GM18870 (cell line): ENCODE results near the gene CACNA1D.
"Not testable (repeated sequence)": the region's sequence is repeated elsewhere in the genome, so short reads cannot be mapped to it uniquely, and the experiment has no call there.

ENCODE experiments used
- ATAC-seq: cut with Tn5 transposase; IDR thresholded peaks from one replicate; pipeline ENCODE4 v1.9.1; 2021; ENCODE audit warnings: moderate library complexity; ENCODE audit not compliant: unreplicated experiment

CACNA1D gene

GRCh38 chr3:53646723-53647122 lies 152.3 kb downstream of the CACNA1D start:
- no peak for ATAC-seq

- ATAC-seq = no peak
Measured at GRCh38 chr3:53649816-53650215, 155.4 kb downstream of the CACNA1D start.

GRCh38 chr3:53650424-53650823 lies 156.0 kb downstream of the CACNA1D start:
- peak; percentile 73 for ATAC-seq

- ATAC-seq = no peak
Measured at GRCh38 chr3:53650928-53651661, 156.7 kb downstream of the CACNA1D start.

- ATAC-seq = no peak
Measured at GRCh38 chr3:53651927-53652326, 157.5 kb downstream of the CACNA1D start.

GRCh38 chr3:53657651-53658050 lies 163.2 kb downstream of the CACNA1D start:
- ATAC-seq = no peak

- ATAC-seq = no peak
Measured at GRCh38 chr3:53658613-53659193, 164.3 kb downstream of the CACNA1D start.

- no peak for ATAC-seq
Measured at GRCh38 chr3:53659996-53660395, 165.6 kb downstream of the CACNA1D start.

- ATAC-seq = no peak
Measured at GRCh38 chr3:53661480-53661879, 167.1 kb downstream of the CACNA1D start.

GRCh38 chr3:53664812-53665211 lies 170.4 kb downstream of the CACNA1D start:
- ATAC-seq = not testable (repeated sequence)

GRCh38 chr3:53665608-53666425 lies 171.4 kb downstream of the CACNA1D start:
- ATAC-seq = no peak

- no peak for ATAC-seq
Measured at GRCh38 chr3:53668872-53669271, 174.5 kb downstream of the CACNA1D start.

- ATAC-seq = no peak
Measured at GRCh38 chr3:53670721-53671120, 176.3 kb downstream of the CACNA1D start.

GRCh38 chr3:53671192-53671960 lies 177.0 kb downstream of the CACNA1D start:
- ATAC-seq = no peak

- ATAC-seq = no peak
Measured at GRCh38 chr3:53671961-53672299, 177.5 kb downstream of the CACNA1D start.

GRCh38 chr3:53672981-53673380 lies 178.6 kb downstream of the CACNA1D start:
- ATAC-seq = no peak

GRCh38 chr3:53673722-53674350 lies 179.4 kb downstream of the CACNA1D start:
- ATAC-seq = no peak

- no peak for ATAC-seq
Measured at GRCh38 chr3:53674582-53674981, 180.2 kb downstream of the CACNA1D start.

- no peak for ATAC-seq
Measured at GRCh38 chr3:53675022-53675697, 180.7 kb downstream of the CACNA1D start.

GRCh38 chr3:53675942-53676341 lies 181.5 kb downstream of the CACNA1D start:
- no peak for ATAC-seq
